ENCODE data around the gene ATP8B2.
A peak's percentile ranks its signal among the peaks of the same experiment; 100 is the strongest.
"Not testable (repeated sequence)": the region's sequence is repeated elsewhere in the genome, so short reads cannot be mapped to it uniquely, and the experiment has no call there.

ATP8B2 gene

GRCh38 chr1:154324669-154325582 is at the start of gene ATP8B2:
TSS of gene ATP8B2 (plus strand) at chr1:154325525. CDS start at chr1:154328142, 2,617 bp downstream.
- peak; percentile 84 for DNase-seq

GRCh38 chr1:154276797-154277196 is 48.5 kb upstream of the ATP8B2 start:
- DNase-seq, result peak; percentile 23

GRCh38 chr1:154287591-154287990 is 37.7 kb upstream of the ATP8B2 start:
- not testable (repeated sequence) for DNase-seq

GRCh38 chr1:154288661-154289060 is 36.7 kb upstream of the ATP8B2 start:
- no peak for DNase-seq

GRCh38 chr1:154290921-154291320 is 34.4 kb upstream of the ATP8B2 start:
- DNase-seq, result no peak

GRCh38 chr1:154295408-154296235 is 29.7 kb upstream of the ATP8B2 start:
- no peak for DNase-seq

GRCh38 chr1:154301582-154301981 is 23.7 kb upstream of the ATP8B2 start:
- DNase-seq, result no peak

GRCh38 chr1:154304664-154305337 is 20.5 kb upstream of the ATP8B2 start:
- peak; percentile 19 for DNase-seq

- DNase-seq, result no peak
These were observed 19.2 kb upstream of the ATP8B2 start for GRCh38 chr1:154306151-154306550.

- not testable (repeated sequence) for DNase-seq
These were observed 17.6 kb upstream of the ATP8B2 start for GRCh38 chr1:154307670-154308270.

- DNase-seq, result not testable (repeated sequence)
These were observed 16.2 kb upstream of the ATP8B2 start for GRCh38 chr1:154309136-154309535.

GRCh38 chr1:154312229-154313065 is 12.9 kb upstream of the ATP8B2 start:
- DNase-seq, result not testable (repeated sequence)

- no peak for DNase-seq
These were observed 12.3 kb upstream of the ATP8B2 start for GRCh38 chr1:154313066-154313356.

GRCh38 chr1:154314226-154314625 is 11.1 kb upstream of the ATP8B2 start:
- not testable (repeated sequence) for DNase-seq

GRCh38 chr1:154316704-154317103 is 8.6 kb upstream of the ATP8B2 start:
- no peak for DNase-seq

- DNase-seq, result no peak
These were observed 6.9 kb upstream of the ATP8B2 start for GRCh38 chr1:154318386-154318785.

- DNase-seq, result no peak
These were observed 4.3 kb upstream of the ATP8B2 start, which contains the start of gene AQP10 for GRCh38 chr1:154320882-154321608. TSS of gene AQP10 (plus strand) at chr1:154321093. CDS start at chr1:154321156, 63 bp downstream.

- DNase-seq, result not testable (repeated sequence)
These were observed 3.8 kb upstream of the ATP8B2 start for GRCh38 chr1:154321609-154321934.

- DNase-seq, result no peak
These were observed 1.8 kb upstream of the ATP8B2 start for GRCh38 chr1:154323493-154323892.

GRCh38 chr1:154324241-154324640 is 1.1 kb upstream of the ATP8B2 start:
- no peak for DNase-seq
